Osteoblast (primary cell): ENCODE data around the gene TNRC6A. TPM values are rescaled to one million over a fixed set of nuclear protein-coding genes. Genes with fewer than 3 reads are reported as not detected.

Experiments used
- DNase-seq: peaks from one replicate; pipeline ENCODE4 v3.0.0; 2011; ENCODE audit warnings: low spot score, mixed read lengths; ENCODE audit not compliant: insufficient read length; ENCODE audit errors: missing footprints
- H2AFZ ChIP-seq: 2 replicates; pipeline ENCODE4 v1.6.0; 2011; ENCODE audit warnings: mild to moderate bottlenecking, low read length
- H3K27ac ChIP-seq: 2 replicates; pipeline ENCODE4 v1.5.1; 2011; ENCODE audit warnings: mild to moderate bottlenecking, low read depth, low read length, moderate library complexity
- H3K27me3 ChIP-seq: 2 replicates; pipeline ENCODE4 v1.6.0; 2012; ENCODE audit warnings: mild to moderate bottlenecking, control low read depth, inconsistent platforms, low read length, moderate library complexity; ENCODE audit not compliant: insufficient read depth
- H3K36me3 ChIP-seq: 2 replicates; pipeline ENCODE4 v1.5.1; 2011; ENCODE audit warnings: mild to moderate bottlenecking, low read length, control low read depth, moderate library complexity; ENCODE audit not compliant: insufficient read depth
- H3K4me1 ChIP-seq: 2 replicates; pipeline ENCODE4 v1.5.1; 2011; ENCODE audit warnings: mild to moderate bottlenecking, low read length, control low read depth, moderate library complexity; ENCODE audit not compliant: insufficient read depth
- H3K4me2 ChIP-seq: 2 replicates; pipeline ENCODE4 v1.6.0; 2011; ENCODE audit warnings: mild to moderate bottlenecking, low read length; ENCODE audit not compliant: insufficient read depth
- H3K4me3 ChIP-seq: fragments of 200-600 bp; sonication (generic); 3 replicates; pipeline ENCODE4 v1.5.1; 2012; ENCODE audit warnings: mild to moderate bottlenecking, low read length, inconsistent platforms; ENCODE audit not compliant: insufficient read depth
- H3K79me2 ChIP-seq: 2 replicates; pipeline ENCODE4 v1.6.0; 2012; ENCODE audit warnings: mild to moderate bottlenecking, low read length, control low read depth, inconsistent platforms; ENCODE audit not compliant: insufficient read depth
- H3K9me3 ChIP-seq: 2 replicates; pipeline ENCODE4 v1.5.1; 2011; ENCODE audit warnings: low read depth, low read length, control low read depth
- H4K20me1 ChIP-seq: 2 replicates; pipeline ENCODE4 v1.6.0; 2012; ENCODE audit warnings: mild to moderate bottlenecking, low read length, control low read depth; ENCODE audit not compliant: insufficient read depth
- total RNA-seq: library from RNA; depleted of rRNA; stranded (reverse); fragments of >200 nt; gene quantifications from 2 replicates; pipeline ENCODE4 v1.2.3, GENCODE V29; 2012
- TF ChIP-seq, protein P1 (sequence below): IDR thresholded peaks from 2 replicates; pipeline ENCODE4 v1.5.1; 2011; ENCODE audit warnings: mild to moderate bottlenecking, low read depth, low read length, moderate library complexity; ENCODE audit errors: extremely low read depth

The TNRC6A gene
- total RNA-seq, 1 donor = 38.0 TPM

DNA sequence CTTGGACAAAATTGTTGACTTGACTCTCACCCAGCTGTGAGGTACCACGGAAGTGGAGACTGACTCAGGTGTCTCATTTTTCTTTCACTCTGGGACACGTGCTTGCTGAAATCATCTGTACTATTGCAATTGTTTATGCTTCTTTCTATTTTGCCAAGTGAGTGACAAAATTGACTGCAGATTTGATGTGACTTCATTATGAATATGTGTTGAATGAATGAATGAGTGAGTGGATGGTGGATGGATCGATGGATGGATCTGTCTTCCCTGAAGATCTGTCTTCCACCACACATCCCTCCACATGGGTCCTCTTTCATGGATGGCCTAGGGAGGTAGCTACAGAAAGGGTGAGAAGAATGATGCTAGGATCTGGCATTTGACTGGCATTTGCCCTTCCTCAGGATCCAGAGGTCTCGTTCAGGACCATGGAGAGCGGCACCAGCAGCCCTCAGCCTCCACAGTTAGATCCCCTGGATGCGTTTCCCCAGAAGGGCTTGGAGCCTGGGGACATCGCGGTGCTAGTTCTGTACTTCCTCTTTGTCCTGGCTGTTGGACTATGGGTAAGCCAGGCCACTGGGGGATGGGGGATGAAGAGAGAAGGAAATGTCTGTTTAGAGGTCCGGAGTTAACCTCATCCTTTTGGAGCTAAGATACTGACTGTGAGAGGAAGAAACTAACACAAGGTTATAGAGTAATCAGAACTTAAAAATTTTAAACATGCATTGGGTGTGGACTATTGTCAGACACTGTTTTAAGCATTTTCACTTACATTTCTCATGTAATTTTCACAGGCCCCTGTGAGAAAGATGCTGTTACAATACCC is 129.0 kb downstream of the TNRC6A start:
- peak; percentile 88 for DNase-seq
- Histone ChIP-seq H3K4me1 (no peaks in the 10 kb centered on the region), H3K9me3 (no peaks in the 10 kb centered on the region), H3K27me3 (no peaks in the 10 kb centered on the region), H4K20me1 (no peaks in the 10 kb centered on the region), H2AFZ (no peak overlapping the region), H3K79me2 (no peaks in the 10 kb centered on the region), H3K36me3 (no peaks in the 10 kb centered on the region), H3K4me3 (no peak overlapping the region), H3K4me2 (no peak overlapping the region), H3K27ac (no peak overlapping the region)
- TF ChIP-seq, protein P1, sequence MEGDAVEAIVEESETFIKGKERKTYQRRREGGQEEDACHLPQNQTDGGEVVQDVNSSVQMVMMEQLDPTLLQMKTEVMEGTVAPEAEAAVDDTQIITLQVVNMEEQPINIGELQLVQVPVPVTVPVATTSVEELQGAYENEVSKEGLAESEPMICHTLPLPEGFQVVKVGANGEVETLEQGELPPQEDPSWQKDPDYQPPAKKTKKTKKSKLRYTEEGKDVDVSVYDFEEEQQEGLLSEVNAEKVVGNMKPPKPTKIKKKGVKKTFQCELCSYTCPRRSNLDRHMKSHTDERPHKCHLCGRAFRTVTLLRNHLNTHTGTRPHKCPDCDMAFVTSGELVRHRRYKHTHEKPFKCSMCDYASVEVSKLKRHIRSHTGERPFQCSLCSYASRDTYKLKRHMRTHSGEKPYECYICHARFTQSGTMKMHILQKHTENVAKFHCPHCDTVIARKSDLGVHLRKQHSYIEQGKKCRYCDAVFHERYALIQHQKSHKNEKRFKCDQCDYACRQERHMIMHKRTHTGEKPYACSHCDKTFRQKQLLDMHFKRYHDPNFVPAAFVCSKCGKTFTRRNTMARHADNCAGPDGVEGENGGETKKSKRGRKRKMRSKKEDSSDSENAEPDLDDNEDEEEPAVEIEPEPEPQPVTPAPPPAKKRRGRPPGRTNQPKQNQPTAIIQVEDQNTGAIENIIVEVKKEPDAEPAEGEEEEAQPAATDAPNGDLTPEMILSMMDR = no peak

- Histone ChIP-seq H3K4me2 (no peak overlapping the region), H2AFZ (no peak overlapping the region), H3K9me3 (peaks cover 5% of the 10 kb centered on the region), H3K27ac (no peak overlapping the region), H3K27me3 (no peaks in the 10 kb centered on the region), H3K4me1 (no peaks in the 10 kb centered on the region), H3K4me3 (no peak overlapping the region), H3K79me2 (no peaks in the 10 kb centered on the region), H3K36me3 (no peaks in the 10 kb centered on the region), H4K20me1 (no peaks in the 10 kb centered on the region)
- DNase-seq = no peak
- TF ChIP-seq, protein P1 = no peak
These were observed 132.0 kb downstream of the TNRC6A start for GRCh38 chr16:24861461-24861860.

- Histone ChIP-seq H3K79me2 (no peaks in the 10 kb centered on the region), H3K9me3 (peaks cover 5% of the 10 kb centered on the region), H3K27me3 (no peaks in the 10 kb centered on the region), H4K20me1 (no peaks in the 10 kb centered on the region), H3K4me1 (no peaks in the 10 kb centered on the region), H3K27ac (no peak overlapping the region), H3K4me3 (no peak overlapping the region), H2AFZ (no peak overlapping the region), H3K4me2 (no peak overlapping the region), H3K36me3 (no peaks in the 10 kb centered on the region)
- TF ChIP-seq, protein P1 = no peak
- no peak for DNase-seq
These were observed 134.4 kb downstream of the TNRC6A start for GRCh38 chr16:24863582-24864437.

DNA sequence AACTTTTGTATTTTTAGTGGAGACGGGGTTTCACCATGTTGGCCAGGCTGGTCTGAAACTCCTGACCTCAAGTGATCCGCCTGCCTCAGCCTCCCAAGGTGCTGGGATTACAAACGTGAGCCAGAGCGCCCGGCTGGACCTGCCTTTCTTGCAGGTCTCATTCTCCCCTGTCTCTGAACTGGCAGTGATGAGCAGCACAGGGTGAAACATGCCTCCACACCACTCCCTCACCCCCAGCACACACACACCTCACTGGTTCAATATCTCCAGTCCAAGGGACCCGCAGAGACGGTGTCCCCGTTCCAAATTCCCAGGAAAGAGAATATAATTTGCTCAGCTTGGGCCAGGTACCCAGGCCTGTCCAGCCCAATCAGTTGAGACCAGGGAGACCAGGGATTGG is 139.6 kb downstream of the TNRC6A start:
- H3K27me3 ChIP-seq = no peaks in the 10 kb centered on the region

More for the DNA sequence above, 139.6 kb downstream of the TNRC6A start:
- Histone ChIP-seq H3K79me2 (no peaks in the 10 kb centered on the region), H3K4me3 (no peak overlapping the region), H2AFZ (no peak overlapping the region), H3K4me2 (no peak overlapping the region), H3K27ac (no peak overlapping the region), H3K9me3 (peaks cover 1% of the 10 kb centered on the region), H4K20me1 (no peaks in the 10 kb centered on the region), H3K36me3 (no peaks in the 10 kb centered on the region), H3K4me1 (no peaks in the 10 kb centered on the region)
- TF ChIP-seq, protein P1 = no peak
- DNase-seq = peak; percentile 27
